ENCODE data around the gene PAPOLB. TPM values are rescaled to one million over a fixed set of nuclear protein-coding genes. Genes with fewer than 3 reads are reported as not detected.

The PAPOLB gene
- under 1 TPM in 1 of 2 donors, not detected in 1; under 0.01 TPM for total RNA-seq

GRCh38 chr7:4861673-4862072 lies at the start of gene PAPOLB:
Gene PAPOLB (minus strand): TSS chr7:4862030. CDS start chr7:4861810, 220 bp downstream.

GRCh38 chr7:4883372-4884144 lies 21.7 kb upstream of the PAPOLB start, which contains the start of gene RADIL:
Gene RADIL (minus strand): TSS chr7:4883716. CDS start chr7:4878139, 5,577 bp downstream.

Small RNA genes lying within 50 kb of the gene (small RNA-seq; reads per million reads assigned to genes)
- 0 reads per million in 2 donors for gene RF00019

Other genes with a start within 250 kb of the PAPOLB start
- 10 to 100 TPM; 16.5 to 19.3 TPM for gene FOXK1, start 179.7 kb downstream of the PAPOLB start, total RNA-seq
- 10 to 100 TPM; 34.3 to 56.8 TPM for gene AP5Z1, start 86.4 kb downstream of the PAPOLB start, total RNA-seq
- gene RADIL, start 21.7 kb upstream of the PAPOLB start, total RNA-seq = 1 to 10 TPM in 1 of 2 donors, under 1 TPM in 1; 0.34 to 4.0 TPM
- gene MMD2, start 97.2 kb upstream of the PAPOLB start, total RNA-seq = not detected
- 1 to 10 TPM; 8.0 to 9.6 TPM for gene RBAK, start 183.8 kb upstream of the PAPOLB start, total RNA-seq

Measured in melanocyte of skin (primary cell).